GM12801 (cell line): Measurements from ENCODE around the gene C1orf105.

Source experiments
- TF ChIP-seq, protein P1 (sequence below): IDR thresholded peaks from one replicate; pipeline ENCODE4 v1.5.1; 2011; ENCODE audit warnings: control low read depth; ENCODE audit not compliant: insufficient read length; ENCODE audit errors: extremely low read depth

C1orf105 gene

GRCh38 chr1:172465617-172466016 is 45.1 kb downstream of the C1orf105 start:
- TF ChIP-seq, protein P1, sequence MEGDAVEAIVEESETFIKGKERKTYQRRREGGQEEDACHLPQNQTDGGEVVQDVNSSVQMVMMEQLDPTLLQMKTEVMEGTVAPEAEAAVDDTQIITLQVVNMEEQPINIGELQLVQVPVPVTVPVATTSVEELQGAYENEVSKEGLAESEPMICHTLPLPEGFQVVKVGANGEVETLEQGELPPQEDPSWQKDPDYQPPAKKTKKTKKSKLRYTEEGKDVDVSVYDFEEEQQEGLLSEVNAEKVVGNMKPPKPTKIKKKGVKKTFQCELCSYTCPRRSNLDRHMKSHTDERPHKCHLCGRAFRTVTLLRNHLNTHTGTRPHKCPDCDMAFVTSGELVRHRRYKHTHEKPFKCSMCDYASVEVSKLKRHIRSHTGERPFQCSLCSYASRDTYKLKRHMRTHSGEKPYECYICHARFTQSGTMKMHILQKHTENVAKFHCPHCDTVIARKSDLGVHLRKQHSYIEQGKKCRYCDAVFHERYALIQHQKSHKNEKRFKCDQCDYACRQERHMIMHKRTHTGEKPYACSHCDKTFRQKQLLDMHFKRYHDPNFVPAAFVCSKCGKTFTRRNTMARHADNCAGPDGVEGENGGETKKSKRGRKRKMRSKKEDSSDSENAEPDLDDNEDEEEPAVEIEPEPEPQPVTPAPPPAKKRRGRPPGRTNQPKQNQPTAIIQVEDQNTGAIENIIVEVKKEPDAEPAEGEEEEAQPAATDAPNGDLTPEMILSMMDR: no peak

DNA sequence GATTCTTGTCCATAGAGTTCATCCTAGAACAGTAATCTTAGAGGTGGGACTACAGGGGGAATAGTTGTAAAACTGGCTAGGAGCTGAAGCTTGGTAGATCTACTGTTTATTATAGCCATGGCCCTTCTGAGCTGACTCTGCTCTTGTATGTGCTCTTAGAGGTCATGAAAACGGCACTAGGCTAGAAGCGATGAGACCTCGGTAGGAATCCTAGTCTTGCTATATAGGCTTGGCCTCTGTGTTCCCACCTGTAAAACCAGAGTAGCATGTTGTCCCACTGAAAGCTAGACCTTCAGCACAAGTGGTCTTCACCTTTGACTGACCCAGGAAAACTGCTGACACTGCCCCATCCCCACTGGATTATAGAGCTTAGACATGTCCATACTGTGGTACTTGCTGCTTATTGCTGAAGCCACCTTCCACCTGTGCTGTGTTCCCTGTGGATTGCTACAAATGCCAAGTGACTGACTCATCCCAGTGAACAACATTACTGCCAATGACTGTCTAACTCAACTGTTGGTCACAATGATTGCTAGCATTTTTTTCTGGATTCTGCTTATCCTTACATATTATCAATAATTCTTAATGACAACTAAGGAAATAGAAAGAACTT is 46.4 kb downstream of the C1orf105 start:
- TF ChIP-seq, protein P1: no peak

- TF ChIP-seq, protein P1: no peak
Observed at GRCh38 chr1:172467446-172467845, 47.0 kb downstream of the C1orf105 start.

- TF ChIP-seq, protein P1: no peak
Observed at GRCh38 chr1:172468296-172468695, 47.8 kb downstream of the C1orf105 start.

GRCh38 chr1:172469717-172470116 is 49.2 kb downstream of the C1orf105 start:
- TF ChIP-seq, protein P1: no peak

DNA sequence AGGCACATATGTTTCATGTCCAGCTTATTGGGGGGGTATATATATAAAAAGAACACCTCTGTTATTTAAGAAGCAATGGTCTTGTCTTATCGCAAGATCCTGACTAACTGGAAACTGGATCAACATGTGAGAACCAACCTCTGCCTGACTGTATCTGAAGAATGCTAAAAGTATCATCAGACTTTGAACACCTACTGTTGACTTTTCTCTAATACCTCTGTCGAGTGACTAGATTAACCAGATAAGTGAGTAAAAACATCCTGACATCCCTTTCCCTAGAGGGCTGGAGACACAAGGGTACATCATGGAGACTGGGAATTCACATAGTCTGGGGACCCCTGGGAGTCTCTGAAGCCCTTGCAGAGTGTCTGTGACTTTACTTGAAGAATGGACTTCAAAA is 49.7 kb downstream of the C1orf105 start:
- TF ChIP-seq, protein P1: no peak

DNA sequence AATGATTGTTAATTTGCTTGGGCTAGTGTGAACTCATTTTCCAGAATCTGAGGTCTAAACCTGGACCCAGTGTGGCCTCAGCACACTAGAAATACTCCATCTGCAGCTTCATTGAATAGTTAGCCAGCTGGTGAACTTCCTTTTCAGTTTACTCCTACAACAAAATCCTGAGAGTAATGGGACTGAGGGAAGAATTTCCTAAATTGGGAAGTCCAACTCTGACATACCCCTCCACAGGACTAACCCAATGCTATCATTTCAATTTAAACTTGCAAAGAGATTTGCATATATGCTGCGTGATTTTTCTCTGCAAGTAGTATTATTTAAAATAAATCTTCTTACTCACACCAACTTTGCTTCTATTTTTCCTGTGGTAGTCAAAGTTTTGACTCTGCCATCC is 51.2 kb downstream of the C1orf105 start:
- TF ChIP-seq, protein P1: no peak
